HepG2 (cell line): ENCODE measurements around the gene ITGB2. TPM values are rescaled to one million over a fixed set of nuclear protein-coding genes. Genes with fewer than 3 reads are reported as not detected.

Experiments
- ATF5 ChIP-seq: sonication (generic); formaldehyde crosslinking; IDR thresholded peaks from 2 replicates; pipeline ENCODE4 v1.4.0; 2020; ENCODE audit warnings: mild to moderate bottlenecking, low read depth, missing genetic modification reagents
- ATF7 ChIP-seq, 2 experiments: fragments of 450-650 bp in 1 of 2; sonication (generic) in 1 of 2; formaldehyde crosslinking in 1 of 2; IDR thresholded peaks; 2 replicates each; pipeline versions ENCODE4 v1.4.0 to v1.6.1; 2016 to 2020; ENCODE audit warnings: antibody characterized with exemption in 1 of 2, mild to moderate bottlenecking in 1 of 2, missing genetic modification reagents in 1 of 2
- CSRNP1 ChIP-seq: sonication (generic); formaldehyde crosslinking; IDR thresholded peaks from 2 replicates; pipeline ENCODE4 v1.8.1; 2023; ENCODE audit warnings: mild to moderate bottlenecking, missing genetic modification reagents
- FUBP1 ChIP-seq: sonication (generic); formaldehyde crosslinking; IDR thresholded peaks from 2 replicates; pipeline ENCODE4 v1.5.1; 2020; ENCODE audit warnings: missing genetic modification reagents, mild to moderate bottlenecking, borderline replicate concordance
- GZF1 ChIP-seq: sonication (generic); formaldehyde crosslinking; IDR thresholded peaks from 2 replicates; pipeline ENCODE4 v1.5.1; 2020; ENCODE audit warnings: mild to moderate bottlenecking, missing genetic modification reagents
- KLF16 ChIP-seq, 2 experiments: sonication (generic) in 1 of 2; formaldehyde crosslinking in 1 of 2; IDR thresholded peaks; 2 replicates each; pipeline versions ENCODE4 v1.6.1 to v1.8.0; 2016 to 2023; ENCODE audit warnings: missing genetic modification reagents in 2 of 2, missing compliant biosample characterization in 1 of 2
- RBFOX2 ChIP-seq: fragments of 200-400 bp; formaldehyde crosslinking; IDR thresholded peaks from 2 replicates; pipeline ENCODE4 v1.6.1; 2017; ENCODE audit warnings: low read depth, mild to moderate bottlenecking, low read length
- RCOR2 ChIP-seq: IDR thresholded peaks from 2 replicates; pipeline ENCODE4 v1.6.1; 2016; ENCODE audit warnings: missing biosample characterization, missing genetic modification reagents
- RXRA ChIP-seq: sonication (generic); formaldehyde crosslinking; IDR thresholded peaks from 2 replicates; pipeline ENCODE4 v1.5.1; 2020; ENCODE audit warnings: missing genetic modification reagents
- RXRB ChIP-seq: IDR thresholded peaks from 2 replicates; pipeline ENCODE4 v1.6.1; 2016; ENCODE audit warnings: borderline replicate concordance, missing genetic modification reagents, missing compliant biosample characterization
- SNAI1 ChIP-seq: sonication (generic); formaldehyde crosslinking; IDR thresholded peaks from 2 replicates; pipeline ENCODE4 v1.5.0; 2020; ENCODE audit warnings: mild to moderate bottlenecking, missing genetic modification reagents, borderline replicate concordance
- SRSF1 ChIP-seq: fragments of 200-400 bp; formaldehyde crosslinking; optimal IDR thresholded peaks from 2 replicates; pipeline ENCODE3; 2017; ENCODE audit warnings: mild to moderate bottlenecking, low read depth, low read length, moderate library complexity
- TCF7 ChIP-seq: sonication (generic); IDR thresholded peaks from 2 replicates; pipeline ENCODE4 v1.6.1; 2016; ENCODE audit warnings: antibody characterized with exemption, low read depth
- TSC22D2 ChIP-seq: sonication (generic); formaldehyde crosslinking; IDR thresholded peaks from 2 replicates; pipeline ENCODE4 v1.5.1; 2020; ENCODE audit warnings: missing genetic modification reagents, mild to moderate bottlenecking, borderline replicate concordance
- ZNF354B ChIP-seq: sonication (generic); formaldehyde crosslinking; IDR thresholded peaks from 2 replicates; pipeline ENCODE4 v1.8.0; 2022; ENCODE audit warnings: mild to moderate bottlenecking, missing genetic modification reagents
- ZNF607 ChIP-seq: sonication (generic); formaldehyde crosslinking; IDR thresholded peaks from 2 replicates; pipeline ENCODE4 v1.5.1; 2020; ENCODE audit warnings: missing genetic modification reagents, mild to moderate bottlenecking, borderline replicate concordance
- ZNF609 ChIP-seq: sonication (generic); formaldehyde crosslinking; IDR thresholded peaks from 2 replicates; pipeline ENCODE4 v1.4.0; 2020; ENCODE audit warnings: mild to moderate bottlenecking, missing genetic modification reagents, borderline replicate concordance
- ZNF766 ChIP-seq: sonication (generic); formaldehyde crosslinking; IDR thresholded peaks from 2 replicates; pipeline ENCODE4 v1.5.0; 2020; ENCODE audit warnings: missing genetic modification reagents, borderline replicate concordance
- polyA plus RNA-seq, 8 experiments: library from polyadenylated mRNA; depleted of rRNA in 3 of 8; stranded (reverse) in 7 of 8; unstranded in 1 of 8; fragments of >200 nt; fragmentation: Illumina TruSeq in 4 of 8; extraction: Trizol in 4 of 8; gene quantifications; 2 replicates each; pipeline versions ENCODE4 v1.2.1 to v1.2.3, GENCODE V29; 2011 to 2016; ENCODE audit warnings: low read depth in 4 of 8, missing spikeins in 1 of 8, mixed read lengths in 1 of 8; ENCODE audit not compliant: insufficient read depth in 1 of 8
- total RNA-seq, 5 experiments: library from RNA; depleted of rRNA; stranded (reverse); fragments of >200 nt; fragmentation: Illumina TruSeq; extraction: Trizol; gene quantifications; 2 replicates each; pipeline ENCODE4 v1.2.3, GENCODE V29; 2016; ENCODE audit warnings: low read depth in 1 of 5

The ITGB2 gene
- total and polyA plus RNA-seq, 2 of the 13 experiments (the other 11 are each of a cell fraction or from before 2014, with no cell fraction given), result 4.2 to 18.0 TPM

- no peak for TF ChIP-seq FUBP1 (CRISPR knock-in tag)
- no peak for TF ChIP-seq TSC22D2 (CRISPR knock-in tag)
- TF ChIP-seq CSRNP1 (CRISPR knock-in tag), result no peak
- no peak for TF ChIP-seq TCF7
- TF ChIP-seq ZNF354B (CRISPR knock-in tag), result no peak
- TF ChIP-seq GZF1 (CRISPR knock-in tag), result no peak
- TF ChIP-seq ZNF607 (CRISPR knock-in tag), result no peak
- TF ChIP-seq RBFOX2, result peak; percentile 12; the same call in 1 of the 2 replicates
- TF ChIP-seq RCOR2 (CRISPR knock-in tag), result no peak
- no peak for TF ChIP-seq SRSF1
- no peak for TF ChIP-seq SNAI1 (CRISPR knock-in tag)
- TF ChIP-seq RXRB (CRISPR knock-in tag), result peak; percentile 57
- TF ChIP-seq KLF16 (CRISPR knock-in tag; IDR thresholded peaks at IDR 0.05), result peak in 1 of 2 experiments; percentile 30; a peak in 1 of 4 replicates
- TF ChIP-seq ATF7 (IDR thresholded peaks at IDR 0.05), result no peak
- TF ChIP-seq ATF7 (CRISPR knock-in tag; IDR thresholded peaks at IDR 0.05), result no peak
- peak; percentile 82 for TF ChIP-seq RXRA (CRISPR knock-in tag)
- TF ChIP-seq ATF5 (CRISPR knock-in tag), result no peak
- 0 out of 2 replicates have a peak, but pooled peaks have one; percentile 42 for TF ChIP-seq ZNF766 (CRISPR knock-in tag)
- TF ChIP-seq ZNF609 (CRISPR knock-in tag), result peak; percentile 69; the same call in 1 of the 2 replicates
Measured at GRCh38 chr21:44910229-44911067, 10.3 kb downstream of the ITGB2 start (continued).
